Activated T-cell treated with anti-CD3 and anti-CD28 coated beads for 24 hours (primary cell): ENCODE measurements around the gene ZNF428.
A peak's percentile ranks its signal among the peaks of the same experiment; 100 is the strongest.
"Not testable (repeated sequence)": the region's sequence is repeated elsewhere in the genome, so short reads cannot be mapped to it uniquely, and the experiment has no call there.

ENCODE experiments used
- DNase-seq: peaks from one replicate; pipeline ENCODE4 v3.0.0-alpha.2; 2020; ENCODE audit warnings: low read depth

ZNF428 gene

GRCh38 chr19:43619262-43620060 is at the start of gene ZNF428:
Gene ZNF428, minus strand, starts transcription at chr19:43619629. Its CDS starts 5,325 bp downstream, at chr19:43614304.
- peak; percentile 82 for DNase-seq

- peak; percentile 91 for DNase-seq
Measured at GRCh38 chr19:43668406-43669109, 49.1 kb upstream of the ZNF428 start.

- no peak for DNase-seq
Measured at GRCh38 chr19:43667876-43668405, 48.5 kb upstream of the ZNF428 start.

GRCh38 chr19:43667126-43667875 is 47.9 kb upstream of the ZNF428 start:
- no peak for DNase-seq

GRCh38 chr19:43664018-43664417 is 44.6 kb upstream of the ZNF428 start:
- DNase-seq: no peak

- no peak for DNase-seq
Measured at GRCh38 chr19:43662487-43662886, 43.1 kb upstream of the ZNF428 start.

GRCh38 chr19:43660971-43661360 is 41.5 kb upstream of the ZNF428 start:
- no peak for DNase-seq

- DNase-seq: no peak
Measured at GRCh38 chr19:43660301-43660970, 41.0 kb upstream of the ZNF428 start.

GRCh38 chr19:43658494-43658893 is 39.1 kb upstream of the ZNF428 start:
- DNase-seq: no peak

- DNase-seq: no peak
Measured at GRCh38 chr19:43658001-43658400, 38.6 kb upstream of the ZNF428 start.

- no peak for DNase-seq
Measured at GRCh38 chr19:43656436-43656835, 37.0 kb upstream of the ZNF428 start.

- DNase-seq: no peak
Measured at GRCh38 chr19:43652546-43652874, 33.1 kb upstream of the ZNF428 start.

GRCh38 chr19:43651758-43652545 is 32.5 kb upstream of the ZNF428 start:
- peak; percentile 14 for DNase-seq

- DNase-seq: not testable (repeated sequence)
Measured at GRCh38 chr19:43650276-43650675, 30.8 kb upstream of the ZNF428 start.

GRCh38 chr19:43649514-43649913 is 30.1 kb upstream of the ZNF428 start:
- DNase-seq: no peak

GRCh38 chr19:43648633-43649032 is 29.2 kb upstream of the ZNF428 start:
- DNase-seq: no peak

GRCh38 chr19:43644181-43644580 is 24.8 kb upstream of the ZNF428 start:
- no peak for DNase-seq

GRCh38 chr19:43643326-43643725 is 23.9 kb upstream of the ZNF428 start:
- no peak for DNase-seq

- DNase-seq: no peak
Measured at GRCh38 chr19:43642531-43642930, 23.1 kb upstream of the ZNF428 start.

GRCh38 chr19:43641333-43641732 is 21.9 kb upstream of the ZNF428 start:
- DNase-seq: no peak

GRCh38 chr19:43640424-43640757 is 21.0 kb upstream of the ZNF428 start:
- DNase-seq: no peak
